GM21423 (cell line): Measurements from ENCODE around the gene SVIP.

Source experiments
- ATAC-seq: cut with Tn5 transposase; IDR thresholded peaks from one replicate; pipeline ENCODE4 v1.9.1; 2021; ENCODE audit warnings: mild to moderate bottlenecking, moderate library complexity; ENCODE audit not compliant: unreplicated experiment

The SVIP gene

DNA sequence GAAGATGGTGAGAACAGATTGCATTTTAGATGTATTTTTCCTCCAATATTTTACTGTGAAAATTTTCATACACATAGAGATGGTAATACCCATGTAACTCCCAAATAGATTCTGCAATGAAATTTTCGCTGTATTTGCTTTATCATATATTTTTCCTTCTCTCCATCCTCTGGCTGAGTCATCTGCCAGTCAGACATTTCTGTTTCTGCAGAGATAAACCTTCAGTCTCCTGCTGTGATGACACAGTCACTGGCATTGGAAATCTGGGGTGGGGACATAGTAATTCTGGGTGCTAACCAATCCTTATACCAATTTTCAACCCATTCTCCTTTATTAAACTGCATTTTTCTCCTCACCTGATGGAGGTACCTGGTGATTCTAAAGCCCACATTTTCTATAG, 33.7 kb downstream of the SVIP start:
- ATAC-seq = no peak

DNA sequence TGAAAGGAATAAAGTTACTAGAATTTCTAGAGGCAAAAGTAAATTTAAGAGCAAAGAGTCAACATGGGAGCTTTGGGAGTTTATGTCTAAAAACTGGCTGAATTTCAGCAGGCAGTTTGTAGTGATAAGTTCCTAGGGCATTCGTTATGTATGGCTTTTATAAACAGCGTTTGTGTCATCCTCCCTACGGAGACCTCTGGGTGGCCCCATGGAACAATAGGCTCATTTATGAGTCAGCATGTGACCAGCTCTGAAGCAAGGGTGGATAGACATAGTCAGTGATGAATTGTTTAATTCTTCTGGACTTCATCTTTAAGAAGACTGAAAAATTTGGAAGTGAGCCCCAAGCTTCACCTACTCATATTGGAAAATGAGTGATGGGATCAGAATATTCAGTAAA, 37.1 kb downstream of the SVIP start:
- no peak for ATAC-seq

- no peak for ATAC-seq
Measured at GRCh38 chr11:22787551-22788162, 41.9 kb downstream of the SVIP start.

DNA sequence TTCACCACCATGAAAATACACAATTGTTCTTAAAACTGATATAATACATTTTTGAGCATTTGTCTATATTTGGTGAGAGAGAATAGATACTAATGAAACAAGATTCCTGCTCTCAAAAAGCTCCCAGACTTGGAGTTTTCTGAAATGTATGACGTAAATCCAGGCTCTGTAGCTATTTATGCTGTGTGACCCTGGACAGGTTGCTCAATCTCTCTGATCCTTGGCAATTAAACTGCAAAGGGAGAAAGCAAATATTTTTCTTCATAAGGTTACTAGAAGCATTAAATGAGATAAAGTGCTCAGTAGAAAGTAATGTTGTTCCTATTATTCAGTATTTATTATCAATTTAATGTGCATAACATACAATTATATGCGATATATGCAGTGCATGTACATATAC, 42.5 kb downstream of the SVIP start:
- ATAC-seq = no peak

GRCh38 chr11:22786475-22786874, 43.1 kb downstream of the SVIP start:
- ATAC-seq = peak; percentile 95

GRCh38 chr11:22785251-22785650, 44.4 kb downstream of the SVIP start:
- no peak for ATAC-seq

DNA sequence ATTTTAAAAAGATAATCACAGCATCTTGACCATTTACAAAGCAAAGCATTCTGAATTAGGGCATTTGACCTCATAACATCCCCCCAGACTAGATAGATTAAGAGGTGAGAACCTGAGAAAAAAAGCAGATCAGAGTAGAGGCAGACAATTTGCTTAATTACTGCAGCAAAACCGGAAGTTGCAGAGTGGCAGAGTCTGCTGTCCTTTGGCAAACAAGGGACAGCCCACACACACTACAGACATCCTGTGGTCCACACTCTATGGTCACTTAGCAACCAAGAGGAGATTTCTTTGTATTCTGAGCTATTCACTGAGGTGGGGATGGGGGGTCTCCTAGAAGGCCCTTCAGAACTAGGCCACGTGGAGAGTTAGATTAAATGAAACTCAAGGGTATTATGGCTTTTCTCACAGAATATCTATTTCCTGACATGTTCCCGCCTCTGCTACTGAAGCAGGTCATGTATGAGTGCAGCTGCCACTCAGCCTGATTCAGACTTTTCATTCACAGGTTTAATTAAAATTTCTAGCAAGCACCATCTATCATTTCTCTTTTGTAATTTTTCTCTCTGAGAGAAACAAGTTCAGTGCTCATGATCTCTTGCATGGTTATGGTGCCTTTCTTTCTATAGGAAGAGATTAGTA, 48.5 kb downstream of the SVIP start:
- ATAC-seq = peak; percentile 92

DNA sequence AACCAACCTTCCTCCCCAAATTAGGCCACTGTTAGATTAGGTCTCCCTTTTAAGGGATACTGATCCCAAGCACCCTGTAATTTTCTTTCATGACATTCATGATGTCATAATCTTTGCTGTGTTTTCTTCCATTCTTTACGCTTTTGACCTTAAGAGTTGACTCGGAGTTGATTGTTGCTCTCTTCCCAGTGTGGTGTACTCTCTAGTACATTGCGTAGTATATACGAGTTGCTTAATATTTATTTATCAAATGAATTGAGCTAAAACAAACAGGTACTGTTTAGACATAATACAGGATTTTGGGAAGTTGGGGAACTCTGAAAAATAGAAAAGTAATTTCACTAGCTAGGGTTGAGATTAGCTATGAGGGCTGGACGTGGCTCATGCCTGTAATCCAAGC, 49.8 kb downstream of the SVIP start:
- ATAC-seq = no peak

DNA sequence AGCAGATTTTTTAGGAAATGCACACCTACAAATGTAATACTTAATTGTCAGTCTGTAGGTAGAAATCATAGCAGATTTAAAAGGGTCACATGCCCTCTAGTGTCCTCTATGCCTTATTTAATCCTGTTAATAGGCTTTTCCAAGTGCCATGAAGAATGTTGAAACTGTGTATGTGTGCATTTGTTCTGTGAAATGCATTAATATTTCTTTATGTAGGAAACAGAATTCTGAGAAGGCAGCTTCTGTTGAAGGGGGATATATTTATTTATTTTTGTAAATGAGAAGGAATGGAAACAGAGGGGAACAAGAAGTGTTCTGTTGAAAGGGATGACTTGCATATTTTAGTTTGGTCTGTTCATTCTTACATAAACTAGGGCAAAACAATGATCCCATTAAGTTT, 51.0 kb downstream of the SVIP start:
- no peak for ATAC-seq

DNA sequence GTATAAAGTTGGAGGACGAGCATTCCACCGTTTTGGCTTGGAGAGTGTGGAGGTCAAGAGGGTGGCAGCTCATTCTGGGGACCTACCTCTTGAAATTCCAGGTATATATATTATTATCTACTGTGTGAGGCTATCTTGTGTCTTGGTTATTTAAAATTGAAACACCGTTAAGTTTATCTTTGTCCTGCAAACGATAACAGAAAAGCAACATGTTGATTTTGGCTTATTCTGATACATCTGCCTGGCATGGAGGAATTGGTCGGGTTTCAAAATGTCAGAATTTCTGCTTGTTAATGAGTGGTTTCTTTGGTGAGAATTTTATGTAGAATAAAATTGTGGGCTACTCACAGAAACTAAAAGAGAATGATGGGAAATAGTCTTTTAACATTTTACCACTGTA, 54.4 kb downstream of the SVIP start:
- no peak for ATAC-seq

GRCh38 chr11:22774716-22775115, 54.9 kb downstream of the SVIP start:
- peak; percentile 50 for ATAC-seq

GRCh38 chr11:22769081-22769480, 60.5 kb downstream of the SVIP start:
- no peak for ATAC-seq
